HG03095 (cell line): ENCODE measurements around the gene GCK.

Source experiments
- ATAC-seq: cut with Tn5 transposase; IDR thresholded peaks from one replicate; pipeline ENCODE4 v1.9.1; 2021; ENCODE audit warnings: moderate library complexity; ENCODE audit not compliant: unreplicated experiment

The GCK gene

DNA sequence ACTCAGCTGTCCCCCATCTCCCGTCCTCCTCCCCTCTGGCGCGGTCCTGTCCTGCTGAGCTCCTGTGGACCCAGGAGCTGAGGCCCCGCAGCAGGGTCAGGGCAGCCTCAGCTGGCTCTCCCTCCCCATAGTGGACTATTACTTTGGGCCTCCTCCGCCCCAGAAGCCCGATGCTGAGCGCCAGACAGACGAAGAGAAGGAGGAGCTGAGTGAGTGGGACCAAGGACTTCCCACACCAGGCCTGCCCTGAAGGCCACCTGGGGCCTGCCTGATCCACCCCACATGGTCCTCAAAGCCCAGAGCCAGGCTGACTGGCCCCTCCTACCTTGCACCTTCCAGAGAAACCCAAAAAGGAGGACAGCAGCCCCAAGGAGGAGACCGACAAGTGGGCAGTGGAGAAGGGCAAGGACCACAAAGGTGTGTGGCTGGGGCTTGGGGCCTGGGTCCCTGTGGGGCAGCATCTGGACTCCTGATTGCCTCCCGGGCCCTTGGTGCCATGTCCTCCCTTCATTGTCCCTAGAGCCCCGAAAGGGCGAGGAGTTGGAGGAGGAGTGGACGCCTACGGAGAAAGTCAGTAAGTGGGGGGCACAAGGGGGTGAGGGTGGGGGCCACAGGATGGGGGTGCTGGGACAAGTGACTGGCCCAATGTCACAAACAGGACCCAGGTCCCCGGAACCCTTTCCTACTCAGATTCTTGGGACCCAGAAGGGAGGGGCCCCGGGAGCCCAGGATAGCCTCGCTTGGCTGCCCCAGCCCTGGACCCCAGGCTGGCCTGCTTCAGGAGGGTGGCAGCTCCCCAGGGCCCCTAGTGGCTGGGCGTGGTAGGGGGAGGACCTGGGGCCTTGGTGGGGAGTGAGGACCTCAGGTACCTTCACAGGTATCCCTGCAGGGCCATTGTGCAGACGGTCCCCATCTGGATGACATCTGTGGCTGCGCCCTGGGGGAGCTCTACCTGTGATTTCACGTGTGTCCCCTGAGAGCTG is 80.2 kb downstream of the GCK start:
- ATAC-seq, result no peak

DNA sequence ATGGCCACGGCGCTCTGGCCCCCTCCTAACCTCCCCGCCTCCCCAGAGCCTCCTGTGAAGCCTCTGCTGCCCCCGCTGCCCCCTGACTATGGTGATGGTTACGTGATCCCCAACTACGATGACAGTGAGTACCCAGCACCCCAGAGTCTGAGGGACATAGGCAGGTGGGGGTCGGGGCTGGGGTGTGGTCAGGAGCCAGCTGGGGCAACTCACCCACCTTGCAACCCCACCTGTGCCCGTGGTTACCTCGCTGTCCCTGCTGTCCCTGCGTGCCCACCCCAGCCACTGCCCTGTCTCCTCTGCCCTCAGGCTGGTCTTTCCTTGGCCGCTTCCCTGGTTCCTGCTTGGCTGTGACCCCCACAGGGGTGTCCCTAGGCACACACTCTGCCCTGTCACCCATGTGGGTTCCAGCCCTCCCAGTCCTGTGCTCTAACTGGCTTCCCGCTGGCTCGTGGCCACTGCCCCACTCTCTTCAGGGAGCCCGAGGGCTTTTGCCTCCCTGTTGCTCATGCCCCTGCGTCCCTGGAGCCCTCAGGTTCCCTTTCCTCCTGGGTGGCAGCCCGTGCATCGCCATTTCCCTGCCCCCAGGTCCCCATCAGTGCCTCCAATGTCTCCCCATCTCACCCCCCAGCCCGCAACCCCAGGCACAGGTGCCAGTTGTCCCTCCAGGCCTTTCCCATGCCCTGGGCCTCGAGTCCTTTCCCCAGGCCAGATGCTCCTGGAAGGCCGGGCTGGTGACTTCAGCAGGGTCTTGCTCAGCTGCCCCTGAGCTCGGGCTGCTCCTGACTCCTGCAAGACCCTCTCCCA is 81.1 kb downstream of the GCK start:
- ATAC-seq, result no peak

DNA sequence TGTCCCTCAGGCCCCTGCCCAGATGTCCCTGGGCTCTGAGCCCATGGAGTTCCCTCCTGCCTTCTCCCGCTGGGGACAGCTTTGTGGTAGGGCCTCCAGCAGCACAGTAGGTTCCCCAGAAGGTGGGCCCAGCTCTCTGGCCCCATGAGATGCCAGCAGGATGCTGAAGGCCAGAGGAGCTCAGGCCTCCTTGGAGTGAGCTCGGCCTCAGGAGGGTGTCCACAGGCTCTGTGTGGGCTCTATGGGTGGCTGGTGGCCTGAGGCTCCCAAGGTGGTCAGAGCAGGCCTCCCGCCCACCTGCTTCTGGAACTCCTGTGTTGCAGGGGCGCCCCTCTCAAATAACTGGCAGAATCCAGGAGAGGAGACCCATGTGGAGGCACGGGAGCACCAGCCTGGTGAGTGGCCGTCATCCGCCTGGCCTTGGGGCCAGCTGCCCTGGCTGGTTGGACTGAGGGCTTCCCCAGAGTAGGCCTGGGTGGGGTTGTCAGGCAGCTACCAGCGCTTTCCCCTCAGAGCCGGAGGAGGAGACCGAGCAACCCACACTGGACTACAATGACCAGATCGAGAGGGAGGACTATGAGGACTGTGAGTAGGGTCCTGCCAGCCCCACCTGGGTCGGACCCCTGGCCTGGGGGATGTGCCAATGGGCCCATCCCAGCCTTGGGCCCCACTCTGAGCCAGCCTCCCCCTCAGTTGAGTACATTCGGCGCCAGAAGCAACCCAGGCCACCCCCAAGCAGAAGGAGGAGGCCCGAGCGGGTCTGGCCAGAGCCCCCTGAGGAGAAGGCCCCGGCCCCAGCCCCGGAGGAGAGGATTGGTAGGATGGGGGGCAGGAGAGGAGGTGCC is 81.9 kb downstream of the GCK start:
- ATAC-seq, result no peak

DNA sequence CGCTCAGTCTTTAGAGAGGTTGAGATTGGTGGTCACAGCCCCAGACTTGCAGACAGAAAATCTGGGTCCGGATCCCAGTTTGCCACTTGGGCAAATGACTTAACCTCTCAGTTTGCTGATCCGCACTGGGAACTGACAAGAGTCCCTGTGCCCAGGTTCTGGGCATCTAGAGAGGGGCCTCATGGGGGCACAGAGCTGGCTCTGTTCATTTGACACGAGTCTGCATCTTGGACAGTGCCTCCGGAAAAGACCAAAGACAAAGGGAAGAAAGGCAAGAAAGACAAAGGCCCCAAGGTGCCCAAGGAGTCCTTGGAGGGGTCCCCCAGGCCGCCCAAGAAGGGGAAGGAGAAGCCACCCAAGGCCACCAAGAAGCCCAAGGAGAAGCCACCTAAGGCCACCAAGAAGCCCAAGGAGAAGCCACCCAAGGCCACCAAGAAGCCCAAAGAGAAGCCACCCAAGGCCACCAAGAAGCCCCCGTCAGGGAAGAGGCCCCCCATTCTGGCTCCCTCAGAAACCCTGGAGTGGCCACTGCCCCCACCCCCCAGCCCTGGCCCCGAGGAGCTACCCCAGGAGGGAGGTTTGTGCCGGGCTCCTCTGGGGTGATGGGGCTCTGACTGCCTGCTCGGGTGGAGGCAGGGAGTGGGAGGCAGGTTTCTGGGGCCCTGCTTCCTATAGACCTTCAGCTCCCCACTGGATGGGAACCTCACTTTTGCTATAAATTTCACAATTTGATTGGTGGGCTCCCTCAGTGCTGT is 82.8 kb downstream of the GCK start:
- ATAC-seq, result no peak

DNA sequence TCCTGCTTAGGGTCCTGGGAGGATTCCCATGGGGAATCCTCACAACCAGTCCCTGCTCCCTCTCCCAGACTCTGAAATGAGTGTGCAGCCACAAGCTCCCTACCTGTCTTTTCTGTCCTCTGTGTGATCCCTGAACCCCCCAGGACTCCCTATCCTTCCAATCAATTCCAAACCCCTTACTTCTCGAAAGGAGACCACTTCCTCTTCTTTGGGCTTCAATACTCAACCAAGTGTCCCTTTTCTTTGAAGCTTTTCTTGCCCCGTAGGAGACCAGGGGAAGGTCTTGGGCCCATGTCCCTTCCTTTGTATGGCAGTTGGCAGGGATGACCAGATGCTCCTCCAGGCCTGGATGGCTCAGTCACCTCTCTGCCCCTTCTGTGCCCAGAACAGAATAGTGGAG is 83.4 kb downstream of the GCK start:
- ATAC-seq, result no peak

DNA sequence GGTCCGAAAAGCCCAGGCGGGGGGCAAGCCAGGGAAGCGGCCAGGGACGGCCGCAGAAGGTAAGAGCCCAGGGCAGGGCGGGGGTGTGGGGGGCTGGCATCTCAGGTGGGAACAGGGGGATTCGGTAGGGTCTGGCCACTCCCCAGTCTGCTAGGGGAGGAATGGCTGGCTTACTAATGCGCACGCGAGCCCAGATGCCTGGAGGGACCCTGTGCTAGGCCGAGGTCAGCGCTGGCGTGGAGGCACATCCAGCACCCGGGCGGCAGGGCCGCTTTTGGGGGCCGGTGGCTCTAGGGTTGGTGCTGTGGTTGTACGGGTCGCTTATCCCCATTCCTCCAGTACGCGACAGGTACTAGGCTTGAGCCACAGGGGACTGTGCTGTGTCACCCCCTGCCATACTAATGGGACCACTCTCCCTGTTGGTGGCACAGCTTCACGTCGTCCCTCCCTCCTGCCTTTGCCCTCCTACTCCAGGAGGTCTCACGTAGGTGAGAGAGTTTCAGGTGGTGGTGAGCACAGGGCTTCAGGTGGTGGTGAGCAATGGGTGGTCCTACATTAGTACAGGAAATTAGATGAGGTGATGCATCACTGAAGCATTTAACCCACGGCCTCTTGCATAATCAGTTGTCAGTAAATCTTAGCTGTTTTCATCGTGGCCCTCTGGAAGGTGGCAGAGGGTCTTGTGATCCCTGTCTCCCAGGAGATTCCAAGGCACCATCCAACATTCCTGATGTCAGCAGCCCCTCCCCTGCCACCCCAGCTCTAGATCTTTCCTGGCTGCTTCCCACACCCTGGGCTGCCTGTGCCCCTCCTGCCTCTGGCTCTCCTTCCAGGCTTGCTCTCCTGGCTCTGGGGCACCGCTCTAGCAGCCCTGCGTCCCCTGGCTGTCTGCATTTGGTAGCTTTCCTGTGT is 84.1 kb downstream of the GCK start:
- no peak for ATAC-seq

DNA sequence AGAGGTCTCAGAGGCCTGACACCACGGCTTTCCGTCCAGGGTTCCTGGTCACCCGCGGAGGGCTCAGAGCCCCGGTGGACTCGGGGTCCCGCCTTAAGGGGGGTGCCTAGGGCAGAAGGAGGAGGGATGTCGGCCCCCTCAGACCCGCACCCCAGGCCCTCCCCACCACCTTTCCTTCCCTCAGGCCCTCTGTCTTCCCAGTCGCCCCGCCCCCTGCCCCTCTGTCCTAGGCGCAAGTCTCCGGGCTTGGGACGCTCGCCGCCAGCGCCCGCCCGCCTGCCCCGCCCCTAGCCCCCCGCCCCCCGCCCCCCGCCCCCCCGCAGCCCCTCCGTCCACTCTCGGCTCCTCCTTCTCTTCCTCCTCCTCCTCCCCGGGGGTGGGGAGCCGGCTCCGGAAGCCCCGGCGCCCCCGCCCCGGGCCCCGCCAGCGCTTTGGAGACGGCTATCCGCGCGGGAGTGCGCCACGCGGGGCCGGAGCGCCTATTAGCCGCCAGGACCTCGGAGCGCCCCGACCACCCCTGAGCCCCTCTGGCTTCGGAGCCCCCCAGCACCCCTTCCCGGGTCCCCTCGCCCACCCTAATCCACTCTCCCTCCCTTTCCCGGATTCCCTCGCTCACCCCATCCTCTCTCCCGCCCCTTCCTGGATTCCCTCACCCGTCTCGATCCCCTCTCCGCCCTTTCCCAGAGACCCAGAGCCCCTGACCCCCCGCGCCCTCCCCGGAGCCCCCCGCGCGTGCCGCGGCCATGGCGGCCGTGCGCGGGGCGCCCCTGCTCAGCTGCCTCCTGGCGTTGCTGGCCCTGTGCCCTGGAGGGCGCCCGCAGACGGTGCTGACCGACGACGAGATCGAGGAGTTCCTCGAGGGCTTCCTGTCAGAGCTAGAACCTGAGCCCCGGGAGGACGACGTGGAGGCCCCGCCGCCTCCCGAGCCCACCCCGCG is 85.0 kb downstream of the GCK start, which contains the start of gene AEBP1:
AEBP1 (plus strand) TSS at position 423 of the 937 bp plus-strand sequence; CDS start at position 744, 321 bp downstream.
- ATAC-seq, result no peak

DNA sequence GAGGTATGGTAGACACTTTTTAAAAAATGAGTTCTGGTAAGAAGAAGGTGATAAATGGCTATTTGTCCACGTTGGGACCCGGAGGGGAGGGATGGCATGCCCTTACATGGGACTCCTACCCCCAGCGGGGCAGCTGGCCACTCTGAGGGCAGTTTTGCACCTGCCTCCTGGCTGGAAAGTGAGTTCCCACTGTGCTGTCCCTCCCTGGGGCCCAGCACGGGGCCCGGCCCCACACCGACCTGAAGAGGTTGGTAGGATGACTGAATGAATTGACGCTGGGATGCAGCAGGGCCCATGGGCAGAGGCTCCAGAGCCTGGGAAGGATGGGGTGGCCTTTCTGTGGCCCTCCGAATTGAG is 85.7 kb downstream of the GCK start:
- ATAC-seq, result no peak

DNA sequence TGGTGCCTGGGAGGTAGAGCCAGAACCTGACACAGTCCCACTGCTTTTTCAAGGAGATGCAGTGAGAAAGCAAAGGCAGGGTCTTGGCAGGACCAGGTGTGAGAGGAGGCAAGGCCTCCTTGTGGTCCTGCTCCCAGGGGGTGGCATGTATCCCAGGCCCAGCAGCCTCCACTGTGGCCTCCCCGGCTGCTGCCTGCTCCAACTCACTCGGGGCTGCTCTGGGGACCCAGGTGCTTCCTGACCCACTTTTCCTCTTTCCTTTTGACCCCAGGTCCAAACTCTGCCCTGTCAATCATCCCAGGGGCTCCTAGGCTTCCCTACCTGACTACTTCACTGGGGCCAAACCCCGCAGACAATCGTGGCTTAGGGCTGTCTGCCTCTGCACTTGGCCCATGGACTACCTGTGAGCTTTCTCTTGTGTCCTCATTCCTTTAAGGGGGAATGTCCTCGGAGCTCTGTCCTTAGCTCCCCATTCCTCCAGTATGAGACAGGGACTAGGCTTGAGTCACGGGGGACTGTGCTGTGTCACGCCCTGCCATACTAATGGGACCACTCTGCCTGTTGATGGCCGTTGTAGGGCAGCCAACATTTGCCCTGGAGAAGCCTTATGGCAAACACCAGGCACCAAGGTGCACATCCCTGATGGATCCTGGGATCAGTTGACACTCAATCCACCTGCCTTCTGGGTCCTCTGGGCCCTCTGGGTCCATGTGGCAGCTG is 86.2 kb downstream of the GCK start:
- ATAC-seq, result no peak

DNA sequence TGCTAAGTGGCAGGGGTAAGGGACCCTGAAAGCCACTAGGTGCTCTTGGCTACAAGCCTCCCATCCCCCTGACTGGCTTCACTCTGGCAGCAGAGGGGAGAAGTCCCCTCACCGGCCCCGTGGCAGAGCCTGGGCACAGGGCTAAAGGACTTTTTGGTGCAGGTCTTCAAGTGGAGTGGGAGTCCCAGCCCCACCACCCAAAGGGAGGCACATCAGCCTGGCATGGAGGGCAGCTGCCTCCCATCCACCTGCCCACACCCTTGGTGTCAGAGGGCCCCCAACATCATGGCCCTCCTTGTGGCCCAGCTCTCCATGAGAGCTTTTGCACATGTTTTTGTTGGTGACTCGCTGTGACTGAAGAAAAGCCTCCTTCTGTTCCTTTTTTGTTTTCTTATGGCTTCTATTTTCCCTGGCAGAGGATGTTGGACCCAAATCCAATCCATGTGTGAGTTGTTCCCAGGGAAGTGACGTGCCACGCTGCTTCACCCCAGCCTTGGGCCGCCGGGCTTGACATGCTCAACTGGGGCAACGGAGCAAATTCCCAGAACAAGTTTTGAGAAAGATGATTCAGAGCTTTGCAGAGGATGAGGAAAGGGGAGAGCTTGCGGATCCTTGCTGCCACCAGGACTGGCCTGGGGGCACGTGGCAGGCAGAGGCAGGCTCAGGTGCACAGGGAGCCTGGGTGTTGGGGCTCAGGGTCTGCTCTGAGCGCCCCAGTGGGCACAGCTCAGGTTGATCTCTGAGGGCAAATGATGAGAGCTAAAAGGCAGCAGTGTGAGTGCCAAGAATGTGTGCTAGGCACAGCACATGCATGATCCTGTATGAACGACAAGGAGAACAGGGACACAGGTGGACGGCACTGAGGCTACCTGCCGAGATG is 87.0 kb downstream of the GCK start:
- ATAC-seq, result no peak

DNA sequence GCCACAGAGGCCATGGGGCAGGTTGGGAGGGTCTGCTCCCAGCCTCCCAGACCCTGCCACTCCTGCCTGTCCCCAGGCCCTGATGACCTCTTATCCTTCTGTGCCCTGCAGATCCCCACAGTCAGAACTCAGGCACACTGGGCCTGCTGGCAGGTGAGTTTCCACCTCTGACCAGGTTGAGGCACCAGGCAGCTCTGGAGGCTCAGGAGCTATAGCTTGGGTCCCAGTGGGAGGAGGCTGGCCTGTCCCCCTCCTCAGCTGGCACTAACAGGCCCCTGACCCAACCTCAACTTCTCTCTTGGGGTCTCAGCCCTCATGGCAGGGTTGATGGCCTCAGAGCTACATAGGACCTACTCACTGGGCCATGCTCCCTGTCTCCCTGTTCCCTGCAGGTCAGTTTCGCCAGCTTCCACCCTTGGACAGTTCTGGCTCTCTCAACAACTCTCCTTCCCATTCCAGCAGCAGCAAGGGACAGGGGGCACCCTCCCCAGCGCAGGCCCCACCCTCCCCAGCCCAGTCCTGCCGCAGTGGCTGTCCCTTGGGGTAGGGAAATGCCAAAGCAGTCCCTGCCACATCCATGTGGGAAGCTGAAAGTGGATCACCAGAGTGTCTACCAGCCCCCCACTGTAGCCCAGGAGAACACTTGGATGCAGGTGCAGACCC is 87.8 kb downstream of the GCK start:
- no peak for ATAC-seq

DNA sequence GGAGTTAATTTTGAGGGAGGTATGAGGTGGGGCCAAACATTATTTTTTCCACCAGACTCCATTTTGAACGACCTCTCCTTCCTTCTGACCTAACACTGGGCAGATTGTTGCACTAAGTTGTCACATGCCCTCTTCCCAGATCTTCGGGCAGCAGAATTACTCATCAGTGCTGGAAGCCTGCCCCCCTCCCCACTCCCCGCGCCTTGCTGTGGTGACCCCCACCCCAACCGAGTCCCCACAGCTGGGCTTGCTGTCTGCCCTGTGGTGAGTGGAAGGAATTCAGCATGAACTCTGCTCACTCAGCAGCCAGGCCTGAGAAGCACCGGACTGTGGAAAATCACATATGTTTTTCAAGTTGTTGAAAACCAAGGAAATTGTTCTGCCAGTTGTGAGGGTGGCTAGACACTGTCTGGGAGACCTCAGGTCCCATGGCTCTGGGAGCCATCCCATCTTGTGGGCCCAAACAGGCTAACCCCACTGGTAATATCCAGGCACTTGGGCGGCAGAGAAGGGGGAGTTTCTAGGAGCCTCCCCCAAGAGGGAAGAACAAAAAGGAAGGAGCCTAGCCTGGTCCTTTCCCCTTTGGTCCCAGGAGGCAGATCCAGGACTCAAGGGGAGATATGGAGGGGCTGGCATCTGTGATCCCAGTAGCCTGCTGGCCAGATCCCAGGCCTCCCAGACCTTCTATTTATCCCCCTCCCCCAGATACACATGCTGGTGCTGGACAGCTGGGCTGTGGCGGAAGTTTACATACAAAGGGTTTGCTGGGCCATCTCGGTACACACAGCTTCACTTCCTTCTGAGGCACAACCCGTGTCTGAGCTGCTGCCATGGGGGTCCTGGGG is 88.6 kb downstream of the GCK start:
- no peak for ATAC-seq

DNA sequence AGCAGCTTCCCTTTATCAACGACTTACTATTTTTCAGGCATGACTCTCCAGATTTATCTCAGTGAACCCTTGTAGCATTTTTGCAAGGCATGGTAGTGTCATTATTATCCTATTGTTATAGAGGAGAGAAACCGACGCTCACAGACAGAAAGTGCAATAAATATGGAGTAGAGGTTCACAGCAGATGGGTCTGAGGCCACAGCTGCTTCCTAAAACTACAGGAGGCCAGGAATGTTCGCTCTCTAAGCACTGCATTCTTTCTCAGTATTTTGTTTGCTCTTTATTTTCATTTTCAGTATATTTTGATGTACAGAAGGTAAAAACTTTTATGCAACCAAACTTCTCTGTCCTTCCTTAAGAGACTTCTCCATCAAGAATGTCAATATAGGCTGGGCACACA is 89.6 kb downstream of the GCK start:
- ATAC-seq, result no peak

DNA sequence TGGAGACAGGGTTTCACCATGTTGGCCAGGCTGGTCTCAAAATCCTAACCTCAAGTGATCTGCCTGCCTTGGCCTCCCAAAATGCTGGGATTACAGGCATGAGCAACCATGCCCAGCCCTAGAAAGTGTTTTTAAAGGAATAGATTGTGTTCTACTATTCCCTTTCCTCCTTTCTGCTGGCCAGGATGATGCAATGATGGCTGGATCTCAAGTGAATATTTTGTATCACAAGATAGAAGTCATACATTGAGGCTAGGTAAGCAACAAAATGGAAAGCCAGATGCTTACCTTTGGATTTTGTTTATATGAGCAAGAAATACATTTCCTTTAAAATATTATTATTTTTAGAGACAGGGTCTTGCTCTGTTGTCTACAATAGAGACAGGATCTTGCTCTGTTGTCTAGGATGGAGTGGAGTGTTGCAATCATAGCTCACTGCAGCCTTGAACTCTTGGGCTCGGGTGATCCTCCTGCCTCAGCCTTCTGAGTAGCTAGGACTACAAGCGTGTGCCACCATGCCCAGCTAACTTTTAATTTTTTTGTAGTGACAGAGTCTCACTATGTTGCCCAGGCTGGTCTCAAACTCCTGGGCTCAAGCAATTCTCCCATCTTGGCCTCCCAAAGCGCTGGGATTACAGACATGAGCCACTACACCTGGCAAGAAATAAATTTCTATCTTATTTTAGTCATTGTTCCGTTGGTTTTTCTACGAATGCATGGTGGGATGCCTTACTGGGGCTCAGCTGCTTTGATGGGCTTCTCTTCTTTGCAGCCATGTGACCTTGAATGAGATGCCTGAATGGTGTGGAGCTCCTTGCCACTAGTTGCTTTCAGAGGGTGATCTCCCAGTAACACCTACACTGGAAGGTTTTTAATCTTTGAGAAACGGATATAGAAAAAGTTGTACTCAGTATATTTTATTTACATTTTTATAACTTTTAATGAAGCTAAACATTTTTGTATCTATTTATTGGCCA is 90.9 kb downstream of the GCK start:
- ATAC-seq, result no peak
